ENCODE data around the gene PCDHA6. TPM values are rescaled to one million over a fixed set of nuclear protein-coding genes. Genes with fewer than 3 reads are reported as not detected.

Gene PCDHA6
- total and polyA plus RNA-seq, 2 of the 4 experiments (the other 2 are of a cell fraction), result 0.03 TPM; not detected in 1

GRCh38 chr5:140840978-140841962, 13.5 kb downstream of the PCDHA6 start, which contains the start of gene PCDHA8:
Gene PCDHA8, plus strand, starts transcription at chr5:140841187. Its CDS starts 135 bp downstream, at chr5:140841322.
- WGBS, 2 experiments (ENCODE audit: extremely low coverage in 2 of 2, insufficient read length in 1 of 2), result 11% methylated on average over 12 of the region's 47 CpGs; no CpG with 5 or more reads in 1 of the 2 experiments
- Histone ChIP-seq H3K9me1 (ENCODE audit: insufficient read depth, low read length) (no peaks in the 10 kb centered on the region), H3K9ac (ENCODE audit: low read depth, low read length) (no peak within 1 kb of the TSS), H3K14ac (replicated peaks; ENCODE audit: low read depth, low read length) (no peak within 1 kb of the TSS), H2BK120ac (ENCODE audit: low read depth, low read length) (no peak within 1 kb of the TSS), H4K20me1 (ENCODE audit: insufficient read depth, low read length) (no peaks in the 10 kb centered on the region), H4K8ac (ENCODE audit: low read depth in 2 of 2, low read length in 2 of 2) (no peak within 1 kb of the TSS), H3K79me1 (ENCODE audit: low read depth in 1 of 2, low read length in 2 of 2) (no peaks in the 10 kb centered on the region), H3K4ac (ENCODE audit: low read depth, low read length) (no peak within 1 kb of the TSS), H3K4me3 (ENCODE audit: insufficient read depth, low read depth, low read length) (no peak within 1 kb of the TSS), H3K27ac (ENCODE audit: insufficient read depth, low read length) (no peak within 1 kb of the TSS), H2BK20ac (ENCODE audit: low read depth, low read length) (no peak within 1 kb of the TSS), H3K18ac (ENCODE audit: low read depth, low read length) (no peak within 1 kb of the TSS), H2AK9ac (replicated peaks; ENCODE audit: low read depth, low read length, poor library complexity) (no peak within 1 kb of the TSS), H4K5ac (ENCODE audit: low read depth, low read length) (no peak within 1 kb of the TSS), H3K4me1 (ENCODE audit: control insufficient read depth, insufficient read depth, low read length) (no peaks in the 10 kb centered on the region), H2AFZ (replicated peaks; ENCODE audit: low read length, poor library complexity) (no peak within 1 kb of the TSS), H4K91ac (ENCODE audit: insufficient read depth, low read depth, low read length) (no peak within 1 kb of the TSS), H3K23ac (ENCODE audit: low read depth, low read length) (no peak within 1 kb of the TSS), H3K4me2 (ENCODE audit: low read depth, low read length) (no peak within 1 kb of the TSS), H3K36me3 (ENCODE audit: control insufficient read depth, insufficient read depth, low read length) (no peaks in the 10 kb centered on the region), H3K56ac (ENCODE audit: extremely low read depth, insufficient read depth, low read length) (no peak within 1 kb of the TSS), H3K27me3 (ENCODE audit: control insufficient read depth, insufficient read depth, low read length) (no peaks in the 10 kb centered on the region), H3K9me3 (ENCODE audit: control insufficient read depth, insufficient read depth, low read length) (peaks cover 17% of the 10 kb centered on the region), H2BK15ac (ENCODE audit: low read depth, low read length) (no peak within 1 kb of the TSS), H2AK5ac (ENCODE audit: low read depth, low read length) (no peak within 1 kb of the TSS), H2BK5ac (ENCODE audit: low read depth, low read length, poor library complexity, severe bottlenecking) (no peak within 1 kb of the TSS)
- CTCF ChIA-PET, result no interaction called here
- dilution Hi-C loops (cut with HindIII; ENCODE audit: low sequenced_read_pairs, unreplicated experiment), result no loop called here
- DNase-seq (no peak), ATAC-seq (ENCODE audit: low read depth) (no peak)
- intact Hi-C loops (cut with micrococcal nuclease), result no loop called here
- BruUV-seq (replicated peaks), result no TSS peak
- in situ Hi-C loops (cut with MboI; ENCODE audit: low sequenced_read_pairs), result no loop called here
- TF ChIP-seq, protein P1, sequence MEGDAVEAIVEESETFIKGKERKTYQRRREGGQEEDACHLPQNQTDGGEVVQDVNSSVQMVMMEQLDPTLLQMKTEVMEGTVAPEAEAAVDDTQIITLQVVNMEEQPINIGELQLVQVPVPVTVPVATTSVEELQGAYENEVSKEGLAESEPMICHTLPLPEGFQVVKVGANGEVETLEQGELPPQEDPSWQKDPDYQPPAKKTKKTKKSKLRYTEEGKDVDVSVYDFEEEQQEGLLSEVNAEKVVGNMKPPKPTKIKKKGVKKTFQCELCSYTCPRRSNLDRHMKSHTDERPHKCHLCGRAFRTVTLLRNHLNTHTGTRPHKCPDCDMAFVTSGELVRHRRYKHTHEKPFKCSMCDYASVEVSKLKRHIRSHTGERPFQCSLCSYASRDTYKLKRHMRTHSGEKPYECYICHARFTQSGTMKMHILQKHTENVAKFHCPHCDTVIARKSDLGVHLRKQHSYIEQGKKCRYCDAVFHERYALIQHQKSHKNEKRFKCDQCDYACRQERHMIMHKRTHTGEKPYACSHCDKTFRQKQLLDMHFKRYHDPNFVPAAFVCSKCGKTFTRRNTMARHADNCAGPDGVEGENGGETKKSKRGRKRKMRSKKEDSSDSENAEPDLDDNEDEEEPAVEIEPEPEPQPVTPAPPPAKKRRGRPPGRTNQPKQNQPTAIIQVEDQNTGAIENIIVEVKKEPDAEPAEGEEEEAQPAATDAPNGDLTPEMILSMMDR (conservative IDR thresholded peaks at IDR 0.05; ENCODE audit: low read depth, low read length), result 0 out of 2 replicates have a peak, but pooled peaks have one; percentile 1
- no peak for TF ChIP-seq FOS (IDR thresholded peaks at IDR 0.05; ENCODE audit: low read depth, low read length)
- POLR2A ChIA-PET (ENCODE audit: unreplicated experiment), result no interaction called here
